ENCODE data around the gene ESR2. TPM values are rescaled to one million over a fixed set of nuclear protein-coding genes. Genes with fewer than 3 reads are reported as not detected.

The ESR2 gene
- total RNA-seq, 2 donors from 2014 or later, result 0.64 TPM; not detected in 1

GRCh38 chr14:64294672-64295413 lies 672 bp upstream of the ESR2 start:
- Mint-ChIP-seq H3K4me3 (peak overlapping the region; percentile 73), H3K27ac (no peak overlapping the region), H3K9me3 (no peaks in the 10 kb centered on the region), H3K27me3 (peaks cover 29 to 32% of the 10 kb centered on the region in 2 donors), H3K4me1 (ENCODE audit: low read depth in 2 of 2) (peaks cover 10 to 18% of the 10 kb centered on the region in 2 donors), H3K36me3 (no peaks in the 10 kb centered on the region)
- peak; percentile 75 for DNase-seq (ENCODE audit: low spot score)
- ATAC-seq, result peak; percentile 82 to 84

GRCh38 chr14:64292197-64292596 lies 2.0 kb downstream of the ESR2 start:
- H3K4me1 Mint-ChIP-seq (ENCODE audit: low read depth in 2 of 2), result peaks cover 10 to 18% of the 10 kb centered on the region in 2 donors
- H3K36me3 Mint-ChIP-seq, result no peaks in the 10 kb centered on the region
- H3K4me3 Mint-ChIP-seq, result no peak overlapping the region
- DNase-seq (ENCODE audit: low spot score) (no peak), ATAC-seq (no peak)
- H3K9me3 Mint-ChIP-seq, result no peaks in the 10 kb centered on the region
- no peak overlapping the region for H3K27ac Mint-ChIP-seq
- H3K27me3 Mint-ChIP-seq, result peaks cover 21 to 26% of the 10 kb centered on the region in 2 donors

- H3K36me3 Mint-ChIP-seq, result no peaks in the 10 kb centered on the region
- H3K4me3 Mint-ChIP-seq, result no peak overlapping the region
- no peak overlapping the region for H3K27ac Mint-ChIP-seq
- no peak for DNase-seq (ENCODE audit: low spot score)
- no peaks in the 10 kb centered on the region for H3K9me3 Mint-ChIP-seq
- H3K27me3 Mint-ChIP-seq, result peaks cover 17 to 22% of the 10 kb centered on the region in 2 donors
- ATAC-seq, result no peak
- peaks cover 0 to 3% of the 10 kb centered on the region in 2 donors for H3K4me1 Mint-ChIP-seq (ENCODE audit: low read depth in 2 of 2)
Measured at GRCh38 chr14:64289571-64289970, 4.6 kb downstream of the ESR2 start.

- ATAC-seq, result no peak
- H3K36me3 Mint-ChIP-seq, result no peaks in the 10 kb centered on the region
- peaks cover 9 to 10% of the 10 kb centered on the region in 2 donors for H3K4me1 Mint-ChIP-seq (ENCODE audit: low read depth in 2 of 2)
- no peak for DNase-seq (ENCODE audit: low spot score)
- peaks cover 0 to 6% of the 10 kb centered on the region in 2 donors for H3K27me3 Mint-ChIP-seq
- H3K27ac Mint-ChIP-seq, result no peak overlapping the region
- H3K4me3 Mint-ChIP-seq, result no peak overlapping the region
- no peaks in the 10 kb centered on the region for H3K9me3 Mint-ChIP-seq
Measured at GRCh38 chr14:64281805-64282204, 12.4 kb downstream of the ESR2 start.

GRCh38 chr14:64279704-64280668 lies 14.2 kb downstream of the ESR2 start:
- no peak for DNase-seq (ENCODE audit: low spot score)
- Mint-ChIP-seq H3K27me3 (peaks cover 0 to 3% of the 10 kb centered on the region in 2 donors), H3K27ac (peak overlapping the region in 1 of 2 donors; percentile 16), H3K36me3 (no peaks in the 10 kb centered on the region), H3K4me3 (no peak overlapping the region), H3K4me1 (ENCODE audit: low read depth in 2 of 2) (peaks cover 9 to 10% of the 10 kb centered on the region in 2 donors), H3K9me3 (no peaks in the 10 kb centered on the region)
- ATAC-seq, result peak in 1 of 2 donors; percentile 86

GRCh38 chr14:64278458-64278857 lies 15.7 kb downstream of the ESR2 start:
- no peak for DNase-seq (ENCODE audit: low spot score)
- no peak for ATAC-seq
- no peaks in the 10 kb centered on the region for H3K9me3 Mint-ChIP-seq
- H3K27me3 Mint-ChIP-seq, result peaks cover 12 to 14% of the 10 kb centered on the region in 2 donors
- peaks cover 5% of the 10 kb centered on the region for H3K36me3 Mint-ChIP-seq
- no peak overlapping the region for H3K4me3 Mint-ChIP-seq
- peaks cover 9 to 10% of the 10 kb centered on the region in 2 donors for H3K4me1 Mint-ChIP-seq (ENCODE audit: low read depth in 2 of 2)
- no peak overlapping the region for H3K27ac Mint-ChIP-seq

GRCh38 chr14:64272019-64272418 lies 22.2 kb downstream of the ESR2 start:
- Mint-ChIP-seq H3K27me3 (peaks cover 12 to 14% of the 10 kb centered on the region in 2 donors), H3K36me3 (peaks cover 6% of the 10 kb centered on the region), H3K27ac (no peak overlapping the region), H3K4me3 (no peak overlapping the region), H3K9me3 (no peaks in the 10 kb centered on the region), H3K4me1 (ENCODE audit: low read depth in 2 of 2) (no peaks in the 10 kb centered on the region)
- DNase-seq (ENCODE audit: low spot score), result no peak
- ATAC-seq, result no peak

- H3K27me3 Mint-ChIP-seq, result no peaks in the 10 kb centered on the region
- no peaks in the 10 kb centered on the region for H3K9me3 Mint-ChIP-seq
- H3K4me1 Mint-ChIP-seq (ENCODE audit: low read depth in 2 of 2), result peaks cover 8 to 15% of the 10 kb centered on the region in 2 donors
- no peaks in the 10 kb centered on the region for H3K36me3 Mint-ChIP-seq
- peak overlapping the region; percentile 57 to 59 for H3K27ac Mint-ChIP-seq
- ATAC-seq, result peak; percentile 69 to 78
- H3K4me3 Mint-ChIP-seq, result no peak overlapping the region
- DNase-seq (ENCODE audit: low spot score), result no peak
Measured at GRCh38 chr14:64266239-64266638, 27.9 kb downstream of the ESR2 start.

GRCh38 chr14:64265222-64265621 lies 28.9 kb downstream of the ESR2 start:
- no peaks in the 10 kb centered on the region for H3K9me3 Mint-ChIP-seq
- H3K4me1 Mint-ChIP-seq (ENCODE audit: low read depth in 2 of 2), result peaks cover 8 to 15% of the 10 kb centered on the region in 2 donors
- H3K36me3 Mint-ChIP-seq, result no peaks in the 10 kb centered on the region
- DNase-seq (ENCODE audit: low spot score), result no peak
- ATAC-seq, result no peak
- H3K4me3 Mint-ChIP-seq, result no peak overlapping the region
- no peaks in the 10 kb centered on the region for H3K27me3 Mint-ChIP-seq
- H3K27ac Mint-ChIP-seq, result peak overlapping the region in 1 of 2 donors; percentile 57

GRCh38 chr14:64260418-64260817 lies 33.8 kb downstream of the ESR2 start:
- H3K27ac Mint-ChIP-seq, result no peak overlapping the region
- H3K4me3 Mint-ChIP-seq, result no peak overlapping the region
- no peak for DNase-seq (ENCODE audit: low spot score)
- peak in 1 of 2 donors; percentile 24 for ATAC-seq
- no peaks in the 10 kb centered on the region for H3K9me3 Mint-ChIP-seq
- H3K36me3 Mint-ChIP-seq, result no peaks in the 10 kb centered on the region
- no peaks in the 10 kb centered on the region for H3K4me1 Mint-ChIP-seq (ENCODE audit: low read depth in 2 of 2)
- peaks cover 0 to 1% of the 10 kb centered on the region in 2 donors for H3K27me3 Mint-ChIP-seq

- no peaks in the 10 kb centered on the region for H3K9me3 Mint-ChIP-seq
- H3K36me3 Mint-ChIP-seq, result no peaks in the 10 kb centered on the region
- H3K4me3 Mint-ChIP-seq, result no peak overlapping the region
- H3K27ac Mint-ChIP-seq, result no peak overlapping the region
- ATAC-seq (no peak), DNase-seq (ENCODE audit: low spot score) (no peak)
- H3K4me1 Mint-ChIP-seq (ENCODE audit: low read depth in 2 of 2), result no peaks in the 10 kb centered on the region
- peaks cover 0 to 7% of the 10 kb centered on the region in 2 donors for H3K27me3 Mint-ChIP-seq
Measured at GRCh38 chr14:64255756-64256155, 38.4 kb downstream of the ESR2 start.

GRCh38 chr14:64253672-64254071 lies 40.5 kb downstream of the ESR2 start:
- Mint-ChIP-seq H3K9me3 (no peaks in the 10 kb centered on the region), H3K36me3 (no peaks in the 10 kb centered on the region), H3K4me3 (no peak overlapping the region), H3K4me1 (ENCODE audit: low read depth in 2 of 2) (no peaks in the 10 kb centered on the region), H3K27ac (no peak overlapping the region), H3K27me3 (peaks cover 15 to 17% of the 10 kb centered on the region in 2 donors)
- DNase-seq (ENCODE audit: low spot score) (no peak), ATAC-seq (no peak)

GRCh38 chr14:64249363-64249762 lies 44.8 kb downstream of the ESR2 start:
- H3K36me3 Mint-ChIP-seq, result no peaks in the 10 kb centered on the region
- no peak overlapping the region for H3K27ac Mint-ChIP-seq
- H3K9me3 Mint-ChIP-seq, result no peaks in the 10 kb centered on the region
- H3K27me3 Mint-ChIP-seq, result peaks cover 22 to 23% of the 10 kb centered on the region in 2 donors
- ATAC-seq, result no peak
- no peaks in the 10 kb centered on the region for H3K4me1 Mint-ChIP-seq (ENCODE audit: low read depth in 2 of 2)
- H3K4me3 Mint-ChIP-seq, result no peak overlapping the region
- no peak for DNase-seq (ENCODE audit: low spot score)

- H3K9me3 Mint-ChIP-seq, result no peaks in the 10 kb centered on the region
- H3K36me3 Mint-ChIP-seq, result no peaks in the 10 kb centered on the region
- DNase-seq (ENCODE audit: low spot score) (no peak), ATAC-seq (no peak)
- H3K27ac Mint-ChIP-seq, result no peak overlapping the region
- no peaks in the 10 kb centered on the region for H3K4me1 Mint-ChIP-seq (ENCODE audit: low read depth in 2 of 2)
- H3K4me3 Mint-ChIP-seq, result no peak overlapping the region
- H3K27me3 Mint-ChIP-seq, result peaks cover 23% of the 10 kb centered on the region in 2 donors
Measured at GRCh38 chr14:64248689-64249088, 45.5 kb downstream of the ESR2 start.

All from natural killer cell treated with Interleukin-12 subunit alpha and Interleukin-12 subunit beta and Interleukin-15 and Interleukin-18, amount 100 ng/mL, for 72 hours (primary cell).